Ovary (tissue), 10 donors: ENCODE results near the gene TCN2. TPM values are rescaled to one million over a fixed set of nuclear protein-coding genes. Genes with fewer than 3 reads are reported as not detected.
"Not testable (repeated sequence)": the region's sequence is repeated elsewhere in the genome, so short reads cannot be mapped to it uniquely, and the experiment has no call there.

Source experiments
- DNase-seq, 5 donors: peaks; one replicate each; pipeline ENCODE4 v3.0.0-alpha.2; 2019 to 2020
- H3K27ac ChIP-seq, 2 donors: fragments of 200-600 bp; one replicate each; pipeline versions ENCODE4 v1.5.1 to v1.8.0; 2019 to 2022
- H3K27me3 ChIP-seq: fragments of 200-600 bp; one replicate; pipeline ENCODE4 v1.8.0; 2022
- H3K36me3 ChIP-seq: fragments of 200-600 bp; sonication (generic); one replicate; pipeline ENCODE4 v1.5.1; 2019
- H3K4me1 ChIP-seq: one replicate; pipeline ENCODE4 v1.8.1; 2013; ENCODE audit warnings: mild to moderate bottlenecking, moderate library complexity; ENCODE audit not compliant: insufficient read depth
- H3K4me3 ChIP-seq: fragments of 200-600 bp; sonication (generic); one replicate; pipeline ENCODE4 v1.5.1; 2017
- H3K9me3 ChIP-seq, 2 donors: fragments of 200-600 bp in 1 of 2; sonication (generic) in 1 of 2; one replicate each; pipeline versions ENCODE4 v1.5.1 to v1.8.1; 2013 to 2019; ENCODE audit warnings: mild to moderate bottlenecking in 1 of 2, moderate library complexity in 1 of 2
- EP300 ChIP-seq: sonication (generic); formaldehyde crosslinking; IDR thresholded peaks from one replicate; pipeline ENCODE4 v1.6.1; 2017; ENCODE audit warnings: antibody characterized with exemption
- POLR2A ChIP-seq: fragments of 450-650 bp; IDR thresholded peaks from one replicate; pipeline ENCODE4 v1.6.1; 2017; ENCODE audit warnings: antibody characterized with exemption, mild to moderate bottlenecking, moderate library complexity
- WGBS, 3 donors: extraction: QIAGEN DNeasy Blood & Tissue Kit in 1 of 3; methylation state at CpG; one replicate each; pipeline versions ENCODE4 v1.1.5 to v1.1.7; 2013 to 2017; 5-methylcytosine and 5-hydroxymethylcytosine counted together
- intact Hi-C, 4 donors: fragments of 100-400 bp; cut with DNase I; formaldehyde crosslinking; loops; one replicate each; pipeline versions ENCODE4 v1.11.0 to v1.15.1; 2022 to 2023
- long read RNA-seq, 3 donors: library from polyadenylated mRNA in 2 of 3; unstranded in 2 of 3; transcript quantifications; one replicate each; pipeline ENCODE4 v2.0.0 and lab custom pipeline, GENCODE V29; 2021 to 2026
- polyA plus RNA-seq, 2 donors: library from polyadenylated mRNA; stranded (reverse); fragments of 200-250 nt in 1 of 2; fragments of 350-450 nt in 1 of 2; fragmentation: Illumina TruSeq in 1 of 2; extraction: RNeasy Lipid Tissue Mini Kit (QIAGEN cat#74804) in 1 of 2; gene quantifications; one replicate each; pipeline ENCODE4 v1.2.3, GENCODE V29; 2013 to 2014
- total RNA-seq, 7 donors: library from RNA; depleted of rRNA in 2 of 7; stranded (reverse); fragments of >200 nt in 2 of 7; fragmentation: NEBNext Ultra II Directional in 3 of 7; extraction: Animal tissue kit (Norgen Biotek cat#: 25700) in 3 of 7; gene quantifications; one replicate each; pipeline versions ENCODE4 v1.1.0 to v1.2.4, GENCODE V29; 2016 to 2023
- TF ChIP-seq, protein P1 (sequence below), 3 donors: fragments of 450-650 bp in 2 of 3; fragments of 200-600 bp in 1 of 3; IDR thresholded peaks; one replicate each; pipeline versions ENCODE4 v1.5.1 to v1.8.0; 2016 to 2022; ENCODE audit warnings: antibody characterized with exemption in 3 of 3, mild to moderate bottlenecking in 1 of 3
- donor health status: DM: no; HTN: no; CAD: no; lungs with moderate emphysema.
- donor health status: DM: no; HTN: no; CAD: no.
- donor health status: Bipolar disorder and iron deficiency.
- donor health status: DM: yes; HTN: yes; CAD: no.
- donor health status: DM: no; HTN: no; CAD: no.
- donor health status: DM: yes; HTN: yes; CAD: no.

TCN2 gene
- 10 to 100 TPM in 4 of 7 donors, 1 to 10 TPM in 3; 5.1 to 33.9 (median 15.6) TPM for total RNA-seq
- polyA plus RNA-seq, result 10 to 100 TPM; 13.4 to 27.9 TPM
- long read RNA-seq, donor 1, transcript TCN2-201 (9 exons, 2,535 nt), result major isoform, 45 of 55 reads
- long read RNA-seq, donor 1, partial matches to known transcripts, result 3 of 55 reads
- long read RNA-seq, donor 1, other reads (novel, unspliced or antisense), result 2 of 55 reads
- long read RNA-seq, donor 2, transcript TCN2-201 (9 exons, 2,535 nt), result major isoform, 6 of 6 reads
- long read RNA-seq, donor 2, partial matches to known transcripts, result 0 of 6 reads
- long read RNA-seq, donor 2, other reads (novel, unspliced or antisense), result 0 of 6 reads
- long read RNA-seq, donor 3, transcript TCN2-201 (9 exons, 2,535 nt), result major isoform, 35 of 59 reads
- long read RNA-seq, donor 3, transcript TCN2-203 (9 exons, 1,870 nt), result minor isoform, 5 of 59 reads
- long read RNA-seq, donor 3, partial matches to known transcripts, result 16 of 59 reads
- long read RNA-seq, donor 3, other reads (novel, unspliced or antisense), result 2 of 59 reads

DNA sequence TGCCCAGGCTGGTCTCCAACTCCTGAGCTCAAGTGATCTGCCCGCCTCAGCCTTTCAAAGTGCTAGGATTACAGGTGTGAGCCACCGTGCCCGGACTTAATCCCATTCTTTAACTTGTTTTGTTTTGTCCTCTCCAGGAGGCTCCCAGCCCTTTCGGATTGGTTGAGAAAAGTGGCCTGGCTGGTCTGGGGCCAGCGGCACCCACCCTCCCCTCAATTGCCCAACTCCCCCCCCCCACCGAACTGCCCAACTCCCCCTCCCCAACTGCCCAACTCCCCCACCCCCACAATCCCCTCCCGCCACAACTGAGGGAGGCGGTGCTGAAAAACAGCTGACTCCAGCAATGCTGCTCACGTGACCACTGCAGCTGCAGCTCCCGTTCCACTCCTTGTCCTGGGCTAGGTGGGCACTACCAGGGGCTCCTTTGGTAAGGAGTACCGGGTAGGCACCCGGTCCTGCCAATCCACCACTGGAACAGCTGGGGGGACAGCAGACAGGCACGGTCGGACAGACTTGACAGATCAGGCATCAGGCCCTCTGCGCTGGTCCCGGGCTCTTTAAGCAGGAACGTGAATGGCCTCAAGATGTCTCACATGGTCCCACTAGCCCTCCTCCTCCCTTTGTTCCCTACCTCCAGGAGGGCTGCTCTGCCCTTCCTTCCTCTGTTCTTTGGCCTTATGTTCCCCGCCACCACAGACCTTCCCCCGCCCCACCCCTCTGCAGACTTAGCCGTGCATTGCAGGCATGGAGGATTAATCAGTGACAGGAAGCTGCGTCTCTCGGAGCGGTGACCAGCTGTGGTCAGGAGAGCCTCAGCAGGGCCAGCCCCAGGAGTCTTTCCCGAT is at the start of gene TCN2:
Gene TCN2, plus strand, starts transcription at position 720 of the 845 bp plus-strand sequence. CDS start 158 bp downstream, outside the sequence.
- TF ChIP-seq, protein P1, sequence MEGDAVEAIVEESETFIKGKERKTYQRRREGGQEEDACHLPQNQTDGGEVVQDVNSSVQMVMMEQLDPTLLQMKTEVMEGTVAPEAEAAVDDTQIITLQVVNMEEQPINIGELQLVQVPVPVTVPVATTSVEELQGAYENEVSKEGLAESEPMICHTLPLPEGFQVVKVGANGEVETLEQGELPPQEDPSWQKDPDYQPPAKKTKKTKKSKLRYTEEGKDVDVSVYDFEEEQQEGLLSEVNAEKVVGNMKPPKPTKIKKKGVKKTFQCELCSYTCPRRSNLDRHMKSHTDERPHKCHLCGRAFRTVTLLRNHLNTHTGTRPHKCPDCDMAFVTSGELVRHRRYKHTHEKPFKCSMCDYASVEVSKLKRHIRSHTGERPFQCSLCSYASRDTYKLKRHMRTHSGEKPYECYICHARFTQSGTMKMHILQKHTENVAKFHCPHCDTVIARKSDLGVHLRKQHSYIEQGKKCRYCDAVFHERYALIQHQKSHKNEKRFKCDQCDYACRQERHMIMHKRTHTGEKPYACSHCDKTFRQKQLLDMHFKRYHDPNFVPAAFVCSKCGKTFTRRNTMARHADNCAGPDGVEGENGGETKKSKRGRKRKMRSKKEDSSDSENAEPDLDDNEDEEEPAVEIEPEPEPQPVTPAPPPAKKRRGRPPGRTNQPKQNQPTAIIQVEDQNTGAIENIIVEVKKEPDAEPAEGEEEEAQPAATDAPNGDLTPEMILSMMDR (IDR thresholded peaks at IDR 0.05), result no peak
- TF ChIP-seq POLR2A (no peak), EP300 (no peak)
- Histone ChIP-seq H3K27me3 (no peaks in the 10 kb centered on the region), H3K4me1 (peaks cover 8% of the 10 kb centered on the region), H3K9me3 (no peaks in the 10 kb centered on the region), H3K4me3 (peak within 1 kb of the TSS; percentile 49), H3K36me3 (no peaks in the 10 kb centered on the region), H3K27ac (no peak within 1 kb of the TSS)
- peak; percentile 68 to 77 (median 73) for DNase-seq
- 1 to 3% (median 2%) methylated on average over 22 to 24 of the region's 24 CpGs for WGBS, 3 donors
- intact Hi-C loops, result no loop called here

GRCh38 chr22:30557243-30557642 is 49.7 kb upstream of the TCN2 start:
- WGBS, 3 donors, result 69 to 85% (median 73%) methylated on average over 8 of the region's 8 CpGs
- no peak for DNase-seq
- no peak overlapping the region for H3K4me3 ChIP-seq
- H3K27me3 ChIP-seq, result no peaks in the 10 kb centered on the region
- intact Hi-C loops, result no loop called here
- H3K4me1 ChIP-seq, result no peaks in the 10 kb centered on the region
- H3K9me3 ChIP-seq, result no peaks in the 10 kb centered on the region
- no peaks in the 10 kb centered on the region for H3K36me3 ChIP-seq
- TF ChIP-seq EP300 (no peak), POLR2A (no peak)
- TF ChIP-seq, protein P1 (IDR thresholded peaks at IDR 0.05), result no peak
- no peak overlapping the region for H3K27ac ChIP-seq

GRCh38 chr22:30559889-30560288 is 47.1 kb upstream of the TCN2 start:
- Histone ChIP-seq H3K36me3 (no peaks in the 10 kb centered on the region), H3K27ac (no peak overlapping the region), H3K4me3 (no peak overlapping the region), H3K27me3 (no peaks in the 10 kb centered on the region), H3K9me3 (no peaks in the 10 kb centered on the region), H3K4me1 (no peaks in the 10 kb centered on the region)
- intact Hi-C loops, result no loop called here
- TF ChIP-seq, protein P1 (IDR thresholded peaks at IDR 0.05), result no peak
- TF ChIP-seq EP300, result no peak
- TF ChIP-seq POLR2A, result no peak
- DNase-seq, result no peak
- 64 to 75% (median 65%) methylated on average over 6 of the region's 6 CpGs for WGBS, 3 donors

DNA sequence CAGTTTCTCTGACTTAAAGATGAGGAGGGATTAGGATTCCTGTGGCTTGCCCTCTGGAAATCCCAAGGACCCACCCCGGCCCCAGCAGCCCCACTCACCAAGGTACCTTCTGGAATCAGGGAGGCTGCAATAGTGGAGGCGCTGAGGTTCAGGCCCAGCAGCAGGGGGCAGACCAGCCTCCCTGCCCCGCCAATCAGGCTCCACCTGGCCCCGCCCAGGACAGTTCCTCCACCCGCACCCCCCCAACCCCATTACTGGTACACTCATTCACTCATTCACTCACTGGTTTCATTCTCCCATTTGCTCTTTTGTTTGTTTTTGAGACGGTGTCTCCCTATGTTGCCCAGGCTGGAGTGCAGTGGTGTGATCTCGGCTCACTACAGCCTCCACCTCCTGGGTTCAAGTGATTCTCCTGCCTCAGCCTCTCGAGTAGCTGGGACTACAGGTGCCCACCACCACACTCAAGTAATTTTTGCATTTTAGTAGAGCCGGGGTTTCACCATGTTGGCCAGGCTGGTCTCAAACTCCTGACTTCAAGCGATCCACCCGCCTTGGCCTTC is 46.3 kb upstream of the TCN2 start:
- WGBS, 3 donors, result 84 to 87% (median 85%) methylated on average over 11 of the region's 11 CpGs
- intact Hi-C loops, H3K4me1 ChIP-seq, H3K9me3 ChIP-seq, H3K27ac ChIP-seq, H3K4me3 ChIP-seq, H3K36me3 ChIP-seq, DNase-seq, H3K27me3 ChIP-seq: not testable (repeated sequence)
